Panc1 (cell line): ENCODE results near the gene GDI2.

Experiments
- CTCF ChIP-seq: fragments of 450-650 bp; IDR thresholded peaks from 2 replicates; pipeline ENCODE4 v1.5.1; 2017; ENCODE audit warnings: mild to moderate bottlenecking
- POLR2AphosphoS5 ChIP-seq: IDR thresholded peaks from 2 replicates; pipeline ENCODE4 v1.6.1; 2012; ENCODE audit warnings: mild to moderate bottlenecking, low read depth, low read length, moderate library complexity
- REST ChIP-seq, 2 experiments: IDR thresholded peaks; 2 replicates each; pipeline ENCODE4 v1.6.1; 2011 to 2012; ENCODE audit warnings: low read depth in 2 of 2, control low read depth in 1 of 2, low read length in 1 of 2, mild to moderate bottlenecking in 1 of 2, moderate library complexity in 1 of 2; ENCODE audit not compliant: insufficient read depth in 1 of 2
- SIN3A ChIP-seq: IDR thresholded peaks from 2 replicates; pipeline ENCODE4 v1.6.1; 2012; ENCODE audit warnings: low read depth, mild to moderate bottlenecking, low read length, moderate library complexity, borderline replicate concordance; ENCODE audit not compliant: insufficient read depth
- TCF7L2 ChIP-seq: IDR thresholded peaks from 2 replicates; pipeline ENCODE4 v1.6.1; 2011; ENCODE audit warnings: mild to moderate bottlenecking, low read depth, low read length, inconsistent platforms

GRCh38 chr10:5764422-5765297, 48.6 kb downstream of the GDI2 start:
- TF ChIP-seq CTCF (peak; percentile 33; the same call in 1 of the 2 replicates), REST (IDR thresholded peaks at IDR 0.05; ENCODE audit: insufficient read depth in 1 of 2, low read depth in 2 of 2, low read length in 1 of 2) (no peak), TCF7L2 (no peak), POLR2AphosphoS5 (no peak), SIN3A (no peak)
